Measurements from ENCODE around the gene GLCE. TPM values are rescaled to one million over a fixed set of nuclear protein-coding genes. Genes with fewer than 3 reads are reported as not detected.

GLCE gene
- total and polyA plus RNA-seq, 10 of the 15 experiments (the other 5 are each of a cell fraction or from before 2014, with no cell fraction given) = 2.1 to 11.9 (median 2.9) TPM

DNA sequence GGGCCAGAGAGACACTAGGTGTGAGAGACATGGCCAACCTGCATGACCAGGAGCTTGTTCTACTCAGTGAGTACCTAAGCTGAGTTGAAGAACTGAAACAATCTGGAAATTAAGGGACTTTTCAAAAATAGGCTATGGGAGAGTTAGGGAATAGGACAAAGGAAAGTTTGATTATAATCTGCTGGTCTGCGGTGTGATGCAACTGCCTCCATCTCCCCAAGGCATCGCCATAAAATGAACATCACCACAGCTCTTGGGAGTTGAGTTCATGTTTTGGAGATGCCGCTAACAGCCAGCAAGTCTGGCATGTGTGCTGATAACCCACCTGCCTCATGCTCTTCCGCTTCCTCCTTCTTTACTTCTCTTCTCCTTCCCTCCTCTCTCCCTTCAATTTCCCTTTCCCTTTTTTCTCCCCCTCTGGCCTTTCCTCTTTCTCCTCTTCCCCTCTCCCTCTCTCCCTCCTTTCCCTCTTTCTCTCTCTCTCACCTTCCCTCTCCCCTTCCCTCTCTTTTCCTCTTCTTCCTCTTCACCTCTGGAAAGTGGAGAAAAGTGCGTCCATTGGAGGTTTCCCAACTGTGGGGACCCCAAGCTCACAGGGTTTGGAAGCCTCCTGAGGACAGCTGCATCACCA, 39.1 kb upstream of the GLCE start (continued):
- TF ChIP-seq RELA (IDR thresholded peaks at IDR 0.05; ENCODE audit: borderline replicate concordance, partially characterized antibody) = no peak
- TF ChIP-seq, protein P1, sequence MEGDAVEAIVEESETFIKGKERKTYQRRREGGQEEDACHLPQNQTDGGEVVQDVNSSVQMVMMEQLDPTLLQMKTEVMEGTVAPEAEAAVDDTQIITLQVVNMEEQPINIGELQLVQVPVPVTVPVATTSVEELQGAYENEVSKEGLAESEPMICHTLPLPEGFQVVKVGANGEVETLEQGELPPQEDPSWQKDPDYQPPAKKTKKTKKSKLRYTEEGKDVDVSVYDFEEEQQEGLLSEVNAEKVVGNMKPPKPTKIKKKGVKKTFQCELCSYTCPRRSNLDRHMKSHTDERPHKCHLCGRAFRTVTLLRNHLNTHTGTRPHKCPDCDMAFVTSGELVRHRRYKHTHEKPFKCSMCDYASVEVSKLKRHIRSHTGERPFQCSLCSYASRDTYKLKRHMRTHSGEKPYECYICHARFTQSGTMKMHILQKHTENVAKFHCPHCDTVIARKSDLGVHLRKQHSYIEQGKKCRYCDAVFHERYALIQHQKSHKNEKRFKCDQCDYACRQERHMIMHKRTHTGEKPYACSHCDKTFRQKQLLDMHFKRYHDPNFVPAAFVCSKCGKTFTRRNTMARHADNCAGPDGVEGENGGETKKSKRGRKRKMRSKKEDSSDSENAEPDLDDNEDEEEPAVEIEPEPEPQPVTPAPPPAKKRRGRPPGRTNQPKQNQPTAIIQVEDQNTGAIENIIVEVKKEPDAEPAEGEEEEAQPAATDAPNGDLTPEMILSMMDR (IDR thresholded peaks at IDR 0.05 in 2 of 3, conservative IDR thresholded peaks at IDR 0.05 in 1 of 3; ENCODE audit: control insufficient read depth in 2 of 3, extremely low read depth in 1 of 3, insufficient read depth in 1 of 3, low read depth in 3 of 3, low read length in 3 of 3) = no peak
- no peak for TF ChIP-seq SUPT20H (IDR thresholded peaks at IDR 0.05; ENCODE audit: borderline replicate concordance, control insufficient read depth, low read depth, low read length)
- no peak for TF ChIP-seq ESRRA (IDR thresholded peaks at IDR 0.05; ENCODE audit: low read length)
- TF ChIP-seq, protein P2, sequence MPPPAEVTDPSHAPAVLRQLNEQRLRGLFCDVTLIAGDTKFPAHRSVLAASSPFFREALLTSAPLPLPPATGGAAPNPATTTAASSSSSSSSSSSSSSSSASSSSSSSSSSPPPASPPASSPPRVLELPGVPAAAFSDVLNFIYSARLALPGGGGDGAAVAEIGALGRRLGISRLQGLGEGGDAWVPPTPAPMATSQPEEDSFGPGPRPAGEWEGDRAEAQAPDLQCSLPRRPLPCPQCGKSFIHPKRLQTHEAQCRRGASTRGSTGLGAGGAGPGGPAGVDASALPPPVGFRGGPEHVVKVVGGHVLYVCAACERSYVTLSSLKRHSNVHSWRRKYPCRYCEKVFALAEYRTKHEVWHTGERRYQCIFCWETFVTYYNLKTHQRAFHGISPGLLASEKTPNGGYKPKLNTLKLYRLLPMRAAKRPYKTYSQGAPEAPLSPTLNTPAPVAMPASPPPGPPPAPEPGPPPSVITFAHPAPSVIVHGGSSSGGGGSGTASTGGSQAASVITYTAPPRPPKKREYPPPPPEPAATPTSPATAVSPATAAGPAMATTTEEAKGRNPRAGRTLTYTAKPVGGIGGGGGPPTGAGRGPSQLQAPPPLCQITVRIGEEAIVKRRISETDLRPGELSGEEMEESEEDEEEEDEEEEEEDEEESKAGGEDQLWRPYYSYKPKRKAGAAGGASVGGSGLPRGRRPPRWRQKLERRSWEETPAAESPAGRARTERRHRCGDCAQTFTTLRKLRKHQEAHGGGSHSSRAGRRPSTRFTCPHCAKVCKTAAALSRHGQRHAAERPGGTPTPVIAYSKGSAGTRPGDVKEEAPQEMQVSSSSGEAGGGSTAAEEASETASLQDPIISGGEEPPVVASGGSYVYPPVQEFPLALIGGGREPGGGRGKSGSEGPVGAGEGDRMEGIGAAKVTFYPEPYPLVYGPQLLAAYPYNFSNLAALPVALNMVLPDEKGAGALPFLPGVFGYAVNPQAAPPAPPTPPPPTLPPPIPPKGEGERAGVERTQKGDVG (CRISPR knock-in tag; IDR thresholded peaks at IDR 0.05) = no peak
- TF ChIP-seq, protein P3, sequence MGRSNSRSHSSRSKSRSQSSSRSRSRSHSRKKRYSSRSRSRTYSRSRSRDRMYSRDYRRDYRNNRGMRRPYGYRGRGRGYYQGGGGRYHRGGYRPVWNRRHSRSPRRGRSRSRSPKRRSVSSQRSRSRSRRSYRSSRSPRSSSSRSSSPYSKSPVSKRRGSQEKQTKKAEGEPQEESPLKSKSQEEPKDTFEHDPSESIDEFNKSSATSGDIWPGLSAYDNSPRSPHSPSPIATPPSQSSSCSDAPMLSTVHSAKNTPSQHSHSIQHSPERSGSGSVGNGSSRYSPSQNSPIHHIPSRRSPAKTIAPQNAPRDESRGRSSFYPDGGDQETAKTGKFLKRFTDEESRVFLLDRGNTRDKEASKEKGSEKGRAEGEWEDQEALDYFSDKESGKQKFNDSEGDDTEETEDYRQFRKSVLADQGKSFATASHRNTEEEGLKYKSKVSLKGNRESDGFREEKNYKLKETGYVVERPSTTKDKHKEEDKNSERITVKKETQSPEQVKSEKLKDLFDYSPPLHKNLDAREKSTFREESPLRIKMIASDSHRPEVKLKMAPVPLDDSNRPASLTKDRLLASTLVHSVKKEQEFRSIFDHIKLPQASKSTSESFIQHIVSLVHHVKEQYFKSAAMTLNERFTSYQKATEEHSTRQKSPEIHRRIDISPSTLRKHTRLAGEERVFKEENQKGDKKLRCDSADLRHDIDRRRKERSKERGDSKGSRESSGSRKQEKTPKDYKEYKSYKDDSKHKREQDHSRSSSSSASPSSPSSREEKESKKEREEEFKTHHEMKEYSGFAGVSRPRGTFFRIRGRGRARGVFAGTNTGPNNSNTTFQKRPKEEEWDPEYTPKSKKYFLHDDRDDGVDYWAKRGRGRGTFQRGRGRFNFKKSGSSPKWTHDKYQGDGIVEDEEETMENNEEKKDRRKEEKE (IDR thresholded peaks at IDR 0.05) = no peak
- TF ChIP-seq, protein P4, sequence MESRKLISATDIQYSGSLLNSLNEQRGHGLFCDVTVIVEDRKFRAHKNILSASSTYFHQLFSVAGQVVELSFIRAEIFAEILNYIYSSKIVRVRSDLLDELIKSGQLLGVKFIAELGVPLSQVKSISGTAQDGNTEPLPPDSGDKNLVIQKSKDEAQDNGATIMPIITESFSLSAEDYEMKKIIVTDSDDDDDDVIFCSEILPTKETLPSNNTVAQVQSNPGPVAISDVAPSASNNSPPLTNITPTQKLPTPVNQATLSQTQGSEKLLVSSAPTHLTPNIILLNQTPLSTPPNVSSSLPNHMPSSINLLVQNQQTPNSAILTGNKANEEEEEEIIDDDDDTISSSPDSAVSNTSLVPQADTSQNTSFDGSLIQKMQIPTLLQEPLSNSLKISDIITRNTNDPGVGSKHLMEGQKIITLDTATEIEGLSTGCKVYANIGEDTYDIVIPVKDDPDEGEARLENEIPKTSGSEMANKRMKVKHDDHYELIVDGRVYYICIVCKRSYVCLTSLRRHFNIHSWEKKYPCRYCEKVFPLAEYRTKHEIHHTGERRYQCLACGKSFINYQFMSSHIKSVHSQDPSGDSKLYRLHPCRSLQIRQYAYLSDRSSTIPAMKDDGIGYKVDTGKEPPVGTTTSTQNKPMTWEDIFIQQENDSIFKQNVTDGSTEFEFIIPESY (IDR thresholded peaks at IDR 0.05) = no peak
- no peak for TF ChIP-seq HDGF (IDR thresholded peaks at IDR 0.05)
- no peak for TF ChIP-seq PML (IDR thresholded peaks at IDR 0.05; ENCODE audit: low read length)
- TF ChIP-seq, protein P5, sequence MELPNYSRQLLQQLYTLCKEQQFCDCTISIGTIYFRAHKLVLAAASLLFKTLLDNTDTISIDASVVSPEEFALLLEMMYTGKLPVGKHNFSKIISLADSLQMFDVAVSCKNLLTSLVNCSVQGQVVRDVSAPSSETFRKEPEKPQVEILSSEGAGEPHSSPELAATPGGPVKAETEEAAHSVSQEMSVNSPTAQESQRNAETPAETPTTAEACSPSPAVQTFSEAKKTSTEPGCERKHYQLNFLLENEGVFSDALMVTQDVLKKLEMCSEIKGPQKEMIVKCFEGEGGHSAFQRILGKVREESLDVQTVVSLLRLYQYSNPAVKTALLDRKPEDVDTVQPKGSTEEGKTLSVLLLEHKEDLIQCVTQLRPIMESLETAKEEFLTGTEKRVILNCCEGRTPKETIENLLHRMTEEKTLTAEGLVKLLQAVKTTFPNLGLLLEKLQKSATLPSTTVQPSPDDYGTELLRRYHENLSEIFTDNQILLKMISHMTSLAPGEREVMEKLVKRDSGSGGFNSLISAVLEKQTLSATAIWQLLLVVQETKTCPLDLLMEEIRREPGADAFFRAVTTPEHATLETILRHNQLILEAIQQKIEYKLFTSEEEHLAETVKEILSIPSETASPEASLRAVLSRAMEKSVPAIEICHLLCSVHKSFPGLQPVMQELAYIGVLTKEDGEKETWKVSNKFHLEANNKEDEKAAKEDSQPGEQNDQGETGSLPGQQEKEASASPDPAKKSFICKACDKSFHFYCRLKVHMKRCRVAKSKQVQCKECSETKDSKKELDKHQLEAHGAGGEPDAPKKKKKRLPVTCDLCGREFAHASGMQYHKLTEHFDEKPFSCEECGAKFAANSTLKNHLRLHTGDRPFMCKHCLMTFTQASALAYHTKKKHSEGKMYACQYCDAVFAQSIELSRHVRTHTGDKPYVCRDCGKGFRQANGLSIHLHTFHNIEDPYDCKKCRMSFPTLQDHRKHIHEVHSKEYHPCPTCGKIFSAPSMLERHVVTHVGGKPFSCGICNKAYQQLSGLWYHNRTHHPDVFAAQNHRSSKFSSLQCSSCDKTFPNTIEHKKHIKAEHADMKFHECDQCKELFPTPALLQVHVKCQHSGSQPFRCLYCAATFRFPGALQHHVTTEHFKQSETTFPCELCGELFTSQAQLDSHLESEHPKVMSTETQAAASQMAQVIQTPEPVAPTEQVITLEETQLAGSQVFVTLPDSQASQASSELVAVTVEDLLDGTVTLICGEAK (IDR thresholded peaks at IDR 0.05; ENCODE audit: borderline replicate concordance) = no peak
- no peak for TF ChIP-seq ZNF217 (IDR thresholded peaks at IDR 0.05)

All from GM12878 (cell line).